Right renal cortex interstitium (tissue), 3 donors: ENCODE measurements around the gene SPRN. TPM values are rescaled to one million over a fixed set of nuclear protein-coding genes. Genes with fewer than 3 reads are reported as not detected.
A peak's percentile ranks its signal among the peaks of the same experiment; 100 is the strongest.

ENCODE experiments used
- DNase-seq, 3 donors: peaks; one replicate each; pipeline ENCODE4 v3.0.0-alpha.2; 2013; ENCODE audit warnings: low read depth in 3 of 3, low spot score in 2 of 3
- polyA plus RNA-seq, 3 donors: library from polyadenylated mRNA; unstranded; fragments of 120-200 nt; gene quantifications; one replicate each; pipeline ENCODE4 v1.2.1, GENCODE V29; 2013; ENCODE audit not compliant: insufficient read length in 3 of 3

Gene SPRN
- polyA plus RNA-seq, 3 donors, result 2.7 to 3.5 (median 3.2) TPM

- no peak for DNase-seq
These were observed 12.1 kb downstream of the SPRN start for GRCh38 chr10:133412381-133412711.

DNA sequence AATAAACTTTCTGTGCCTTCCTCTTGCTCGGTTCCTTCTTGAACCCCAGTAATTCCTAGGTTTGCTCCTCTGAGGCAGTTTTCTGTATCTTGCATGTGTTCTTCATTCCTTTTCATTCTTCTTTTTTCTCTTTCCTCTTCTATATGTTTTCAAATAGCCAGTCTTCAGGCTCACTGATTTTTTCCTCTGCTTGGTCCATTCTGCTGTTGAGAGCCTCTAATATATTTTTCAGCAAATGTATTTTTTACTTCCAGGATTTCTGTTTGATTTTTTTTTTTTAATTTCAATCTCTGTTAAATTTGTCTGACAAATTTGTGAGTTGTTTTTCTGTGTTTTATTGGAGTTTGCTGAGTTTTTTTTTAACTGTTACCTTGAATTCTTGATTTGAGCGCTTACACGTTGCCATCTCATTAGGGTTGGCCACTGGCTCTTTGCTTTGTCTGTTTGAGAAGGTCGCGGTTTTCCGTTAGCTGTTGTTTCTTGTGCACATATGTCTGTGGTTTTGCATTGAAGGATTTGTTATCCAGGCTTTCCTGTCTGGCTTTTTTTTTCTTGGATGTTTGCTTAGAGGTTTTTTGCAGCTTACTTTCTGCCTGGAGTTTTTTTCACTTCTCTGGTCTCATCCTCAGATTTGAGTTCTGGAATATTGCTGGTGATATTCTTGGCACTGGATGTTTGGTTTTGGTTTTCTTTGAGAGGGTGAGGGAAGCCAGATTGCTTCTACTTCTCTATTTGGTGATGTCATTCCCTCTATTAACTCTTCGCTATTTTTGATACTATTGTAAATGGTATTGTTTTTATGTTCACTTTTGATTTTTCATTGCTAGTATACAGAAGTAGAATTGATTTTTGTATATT lies 12.7 kb downstream of the SPRN start:
- DNase-seq, result no peak

DNA sequence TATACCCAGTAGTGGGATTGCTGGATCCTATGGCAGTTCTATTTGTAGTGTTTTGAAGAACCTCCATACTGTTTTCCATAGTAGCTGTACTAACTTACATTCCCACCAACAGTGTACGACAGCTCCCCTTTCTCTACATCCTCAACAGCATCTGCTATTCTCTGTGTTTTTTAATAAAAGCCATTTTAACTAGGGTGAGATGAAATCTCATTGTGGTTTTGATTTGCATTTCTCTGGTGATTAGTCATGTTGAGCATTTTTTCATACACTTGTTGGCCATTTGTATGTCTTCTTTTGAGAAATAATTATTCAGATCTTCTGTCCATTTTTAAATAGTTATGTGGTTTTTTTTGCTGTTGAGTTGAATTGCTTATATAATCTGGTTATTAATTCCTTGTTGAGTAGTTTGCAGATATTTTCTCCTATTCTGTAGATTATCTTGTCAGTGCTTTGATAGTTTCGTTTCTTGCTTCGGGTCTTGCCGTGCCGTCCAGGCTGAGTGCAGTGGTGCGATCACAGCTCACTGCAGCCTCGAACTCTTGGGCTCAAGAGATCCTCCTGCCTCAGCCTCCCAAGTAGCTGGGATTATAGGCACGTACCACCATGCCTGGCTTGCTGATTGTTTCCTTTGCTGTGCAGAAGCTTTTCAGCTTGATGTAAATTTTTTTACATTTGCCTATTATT lies 18.4 kb downstream of the SPRN start:
- no peak for DNase-seq

DNA sequence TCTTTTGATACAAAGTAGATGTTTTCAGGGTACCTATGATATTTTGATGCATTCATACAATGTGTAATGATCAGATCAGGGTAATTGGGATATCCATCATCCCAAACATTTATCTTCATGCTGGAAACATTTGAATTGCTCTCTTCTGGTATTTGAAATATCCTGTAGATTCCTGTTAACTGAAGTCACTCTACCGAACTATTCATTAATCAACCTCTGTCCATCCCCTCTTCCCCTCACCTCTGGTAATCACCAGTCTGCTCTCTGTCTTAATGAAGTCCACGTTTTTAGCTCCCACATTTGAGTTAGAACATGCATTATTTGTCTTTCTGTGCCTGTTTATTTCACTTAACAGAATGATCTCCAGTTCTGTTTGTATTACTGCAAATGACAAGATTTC lies 19.2 kb downstream of the SPRN start:
- no peak for DNase-seq

DNA sequence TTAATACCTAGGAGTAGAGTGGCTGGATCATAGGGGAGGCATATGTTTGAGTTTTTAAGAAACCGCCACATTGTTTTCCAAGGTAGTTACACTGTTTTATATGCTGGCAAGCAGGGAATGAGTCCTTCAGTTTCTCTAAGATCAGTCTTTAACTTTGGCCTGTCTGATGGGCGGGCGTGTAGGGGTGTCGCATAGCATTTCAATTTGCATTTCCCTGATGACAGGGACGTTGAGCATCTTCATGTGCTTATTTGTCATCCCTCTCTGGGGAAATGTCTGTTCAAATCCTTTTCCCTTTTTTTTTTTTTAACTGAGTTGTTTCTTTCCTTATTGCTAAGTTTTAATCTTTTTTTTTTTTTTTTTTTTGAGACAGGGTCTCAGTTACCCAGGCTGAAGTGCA lies 20.6 kb downstream of the SPRN start:
- DNase-seq, result no peak

- DNase-seq, result no peak
These were observed 21.1 kb downstream of the SPRN start for GRCh38 chr10:133403359-133403758.

GRCh38 chr10:133401981-133402725 lies 22.3 kb downstream of the SPRN start:
- no peak for DNase-seq

- no peak for DNase-seq
These were observed 22.9 kb downstream of the SPRN start for GRCh38 chr10:133401500-133401899.

DNA sequence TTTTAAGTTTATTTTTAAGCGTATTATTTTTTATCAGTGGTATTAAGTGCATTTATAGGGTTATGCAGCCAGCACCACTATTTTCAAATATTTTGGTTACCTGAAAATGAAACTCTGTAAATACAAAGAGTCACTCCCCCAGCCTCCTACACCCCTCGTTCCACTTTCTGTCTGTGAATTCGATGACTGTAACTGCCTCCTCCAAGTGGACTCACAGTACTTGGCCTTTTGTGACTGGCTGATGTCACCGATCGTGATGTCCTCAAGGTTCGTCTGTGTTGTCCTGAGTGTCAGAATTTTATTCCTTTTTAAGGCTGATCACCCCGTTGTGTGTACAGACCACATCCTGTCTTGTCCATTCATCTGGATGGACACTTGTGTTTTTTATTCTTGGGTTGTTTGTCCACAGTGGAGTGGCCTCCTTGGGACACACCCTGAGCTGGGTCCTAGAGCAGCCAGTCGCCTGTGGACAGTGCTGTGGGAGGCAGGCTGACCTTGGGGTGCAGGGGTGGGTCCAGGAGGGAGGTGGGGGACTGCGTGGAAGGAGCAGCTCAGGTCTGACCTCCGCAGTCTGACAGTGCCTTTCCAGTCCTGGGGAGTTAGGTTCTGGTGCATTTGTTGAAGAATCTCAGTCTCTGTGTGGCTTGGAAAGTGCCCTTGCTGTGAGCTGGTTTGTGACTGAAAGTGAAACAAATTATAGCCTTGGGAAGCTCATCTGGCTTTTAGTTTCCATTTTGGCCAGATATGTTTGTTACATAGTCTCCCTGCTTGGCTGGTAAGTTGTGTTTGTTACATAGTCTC lies 23.6 kb downstream of the SPRN start:
- DNase-seq, result no peak

- DNase-seq, result no peak
These were observed 25.3 kb downstream of the SPRN start for GRCh38 chr10:133399123-133399601.

GRCh38 chr10:133397938-133398337 lies 26.5 kb downstream of the SPRN start:
- no peak for DNase-seq

GRCh38 chr10:133396035-133396624 lies 28.3 kb downstream of the SPRN start:
- DNase-seq, result no peak

DNA sequence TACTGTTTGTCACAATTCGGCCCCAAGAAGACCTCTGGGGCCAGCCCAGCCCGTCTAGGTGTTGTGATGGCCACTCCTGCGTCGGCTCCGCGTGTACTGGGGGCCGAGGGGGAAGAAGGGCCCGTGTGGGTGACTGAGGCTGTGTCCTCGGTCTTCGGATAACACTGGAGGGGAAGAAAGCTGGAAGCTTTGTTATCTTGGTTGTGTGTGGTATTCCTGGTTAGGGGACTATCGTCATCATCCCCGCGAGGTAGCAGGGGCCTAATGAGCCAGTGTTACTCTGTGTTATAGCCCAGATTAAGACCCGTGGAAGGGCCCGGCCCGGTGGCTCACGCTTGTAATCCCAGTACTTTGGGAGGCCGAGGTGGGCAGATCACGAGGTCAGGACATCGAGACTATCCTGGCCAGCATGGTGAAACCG lies 29.6 kb downstream of the SPRN start:
- DNase-seq, result no peak

DNA sequence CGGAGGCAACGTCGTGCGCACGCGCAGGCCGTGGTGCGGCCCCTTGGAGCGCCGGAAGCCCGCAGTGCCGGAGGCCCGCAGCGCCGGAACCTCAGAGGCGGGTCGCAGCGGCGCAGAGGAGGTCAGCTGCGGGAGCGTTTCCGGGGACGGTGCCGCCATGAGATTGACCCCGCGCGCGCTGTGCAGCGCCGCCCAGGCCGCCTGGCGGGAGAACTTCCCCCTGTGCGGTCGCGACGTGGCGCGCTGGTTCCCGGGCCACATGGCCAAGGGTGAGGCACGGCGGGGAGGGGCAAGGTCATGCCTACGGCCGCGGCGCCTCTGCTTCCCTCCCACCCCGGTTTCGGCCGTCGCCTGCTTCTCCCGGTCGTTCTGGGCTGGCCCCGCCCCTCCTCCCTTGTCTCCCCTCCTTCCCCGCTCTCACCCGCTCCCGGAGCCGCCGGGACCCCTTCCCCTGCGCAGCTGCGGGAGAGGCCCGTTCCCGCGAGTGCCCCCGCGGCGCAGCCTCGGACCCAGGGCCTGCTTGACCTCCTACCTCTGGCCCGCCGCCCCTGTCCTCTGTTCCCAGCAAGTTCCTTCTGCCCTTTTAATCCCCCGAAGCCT lies 30.3 kb downstream of the SPRN start, which contains the start of gene MTG1:
Gene MTG1 (plus strand): TSS at position 94 of the 600 bp plus-strand sequence. CDS start 64 bp downstream, at position 158.
- peak; percentile 83 to 88 (median 85) for DNase-seq

GRCh38 chr10:133393401-133394063 lies 30.9 kb downstream of the SPRN start:
- DNase-seq, result no peak

GRCh38 chr10:133391761-133392518 lies 32.5 kb downstream of the SPRN start:
- no peak for DNase-seq

DNA sequence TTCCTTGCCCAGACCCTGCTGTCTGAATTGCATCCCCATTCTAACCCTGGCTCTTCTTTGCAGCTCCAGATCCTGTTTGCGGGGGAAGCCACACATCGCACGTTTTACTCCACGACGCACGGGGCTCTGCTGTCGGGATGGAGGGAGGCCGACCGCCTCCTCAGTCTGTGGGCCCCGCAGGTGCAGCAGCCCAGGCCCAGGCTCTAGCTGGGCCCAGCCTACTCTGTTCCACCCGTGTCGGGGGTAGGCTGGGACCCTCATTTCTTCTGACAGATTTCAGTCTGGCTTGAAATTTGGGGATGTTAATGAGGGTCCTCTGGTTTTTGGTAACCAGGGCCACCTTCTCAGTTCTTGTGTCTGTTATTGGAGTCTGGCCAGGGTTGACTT lies 33.2 kb downstream of the SPRN start:
- no peak for DNase-seq

- DNase-seq, result no peak
These were observed 33.7 kb downstream of the SPRN start for GRCh38 chr10:133390597-133391248.
